Loucy (cell line): ENCODE data around the gene DMRT1.
"Not testable (repeated sequence)": the region's sequence is repeated elsewhere in the genome, so short reads cannot be mapped to it uniquely, and the experiment has no call there.

Experiments used
- EZH2phosphoT487 ChIP-seq: fragments of 200-600 bp; IDR thresholded peaks from 2 replicates; pipeline ENCODE4 v1.6.1; 2018; ENCODE audit warnings: antibody characterized with exemption, mild to moderate bottlenecking, moderate library complexity, borderline replicate concordance
- TF ChIP-seq, protein P1 (sequence below): fragments of 200-600 bp; sonication (generic); conservative IDR thresholded peaks from 2 replicates; pipeline ENCODE4 v1.5.1; 2014; ENCODE audit warnings: mild to moderate bottlenecking, antibody characterized with exemption, low read length

DNA sequence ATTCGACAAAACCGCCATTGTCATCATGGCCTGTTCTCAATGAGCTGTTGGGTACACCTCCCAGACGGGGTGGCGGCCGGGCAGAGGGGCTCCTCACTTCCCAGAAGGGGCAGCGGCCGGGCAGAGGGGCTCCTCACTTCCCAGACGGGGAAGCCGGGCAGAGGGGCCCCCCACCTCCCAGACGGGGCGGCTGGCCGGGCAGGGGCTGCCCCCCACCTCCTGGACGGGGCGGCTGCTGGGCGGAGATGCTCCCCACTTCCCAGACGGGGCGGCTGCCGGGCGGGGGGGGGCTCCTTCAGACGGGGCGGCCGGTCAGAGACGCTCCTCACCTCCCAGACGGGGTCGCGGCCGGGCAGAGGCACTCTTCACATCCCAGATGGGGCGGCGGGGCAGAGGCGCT lies 20.0 kb downstream of the DMRT1 start:
- TF ChIP-seq, protein P1, sequence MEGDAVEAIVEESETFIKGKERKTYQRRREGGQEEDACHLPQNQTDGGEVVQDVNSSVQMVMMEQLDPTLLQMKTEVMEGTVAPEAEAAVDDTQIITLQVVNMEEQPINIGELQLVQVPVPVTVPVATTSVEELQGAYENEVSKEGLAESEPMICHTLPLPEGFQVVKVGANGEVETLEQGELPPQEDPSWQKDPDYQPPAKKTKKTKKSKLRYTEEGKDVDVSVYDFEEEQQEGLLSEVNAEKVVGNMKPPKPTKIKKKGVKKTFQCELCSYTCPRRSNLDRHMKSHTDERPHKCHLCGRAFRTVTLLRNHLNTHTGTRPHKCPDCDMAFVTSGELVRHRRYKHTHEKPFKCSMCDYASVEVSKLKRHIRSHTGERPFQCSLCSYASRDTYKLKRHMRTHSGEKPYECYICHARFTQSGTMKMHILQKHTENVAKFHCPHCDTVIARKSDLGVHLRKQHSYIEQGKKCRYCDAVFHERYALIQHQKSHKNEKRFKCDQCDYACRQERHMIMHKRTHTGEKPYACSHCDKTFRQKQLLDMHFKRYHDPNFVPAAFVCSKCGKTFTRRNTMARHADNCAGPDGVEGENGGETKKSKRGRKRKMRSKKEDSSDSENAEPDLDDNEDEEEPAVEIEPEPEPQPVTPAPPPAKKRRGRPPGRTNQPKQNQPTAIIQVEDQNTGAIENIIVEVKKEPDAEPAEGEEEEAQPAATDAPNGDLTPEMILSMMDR: not testable (repeated sequence)
- TF ChIP-seq EZH2phosphoT487: not testable (repeated sequence)
